ENCODE data around the gene NDUFA12.
"Not testable (repeated sequence)": the region's sequence is repeated elsewhere in the genome, so short reads cannot be mapped to it uniquely, and the experiment has no call there.

NDUFA12 gene

GRCh38 chr12:94987076-94987669 is 16.3 kb downstream of the NDUFA12 start:
- in situ Hi-C loops (cut with HindIII; ENCODE audit: low sequenced_read_pairs): no loop called here
- H3K4me3 ChIP-seq (ENCODE audit: low read depth, low read length): no peak overlapping the region
- no peak for TF ChIP-seq CTCF (IDR thresholded peaks at IDR 0.05; ENCODE audit: low read depth, low read length, missing control alignments)
- DNase-seq (ENCODE audit: low read depth): no peak

GRCh38 chr12:94985099-94985498 is 18.4 kb downstream of the NDUFA12 start:
- in situ Hi-C loops (cut with HindIII; ENCODE audit: low sequenced_read_pairs); DNase-seq (ENCODE audit: low read depth): not testable (repeated sequence)

GRCh38 chr12:94983321-94983720 is 20.2 kb downstream of the NDUFA12 start:
- no peak for TF ChIP-seq CTCF (IDR thresholded peaks at IDR 0.05; ENCODE audit: low read depth, low read length, missing control alignments)
- DNase-seq (ENCODE audit: low read depth): no peak
- in situ Hi-C loops (cut with HindIII; ENCODE audit: low sequenced_read_pairs): no loop called here
- no peak overlapping the region for H3K4me3 ChIP-seq (ENCODE audit: low read depth, low read length)

More at GRCh38 chr12:94985099-94985498, 18.4 kb downstream of the NDUFA12 start:
- not testable (repeated sequence) for H3K4me3 ChIP-seq (ENCODE audit: low read depth, low read length)

GRCh38 chr12:94982456-94982855 is 21.0 kb downstream of the NDUFA12 start:
- H3K4me3 ChIP-seq (ENCODE audit: low read depth, low read length): no peak overlapping the region
- DNase-seq (ENCODE audit: low read depth): no peak
- in situ Hi-C loops (cut with HindIII; ENCODE audit: low sequenced_read_pairs): no loop called here
- no peak for TF ChIP-seq CTCF (IDR thresholded peaks at IDR 0.05; ENCODE audit: low read depth, low read length, missing control alignments)

GRCh38 chr12:94980577-94980976 is 22.9 kb downstream of the NDUFA12 start:
- no peak overlapping the region for H3K4me3 ChIP-seq (ENCODE audit: low read depth, low read length)
- in situ Hi-C loops (cut with HindIII; ENCODE audit: low sequenced_read_pairs): no loop called here
- peak; percentile 24 for TF ChIP-seq CTCF (IDR thresholded peaks at IDR 0.05; ENCODE audit: low read depth, low read length, missing control alignments)
- DNase-seq (ENCODE audit: low read depth): no peak

GRCh38 chr12:94979941-94980340 is 23.6 kb downstream of the NDUFA12 start:
- no peak for TF ChIP-seq CTCF (IDR thresholded peaks at IDR 0.05; ENCODE audit: low read depth, low read length, missing control alignments)
- in situ Hi-C loops (cut with HindIII; ENCODE audit: low sequenced_read_pairs): no loop called here
- H3K4me3 ChIP-seq (ENCODE audit: low read depth, low read length): no peak overlapping the region
- no peak for DNase-seq (ENCODE audit: low read depth)

- no peak for TF ChIP-seq CTCF (IDR thresholded peaks at IDR 0.05; ENCODE audit: low read depth, low read length, missing control alignments)
- H3K4me3 ChIP-seq (ENCODE audit: low read depth, low read length): no peak overlapping the region
- in situ Hi-C loops (cut with HindIII; ENCODE audit: low sequenced_read_pairs): no loop called here
- DNase-seq (ENCODE audit: low read depth): no peak
Measured at GRCh38 chr12:94977766-94978468, 25.6 kb downstream of the NDUFA12 start.
